Dedifferentiated amniotic fluid mesenchymal stem cell (primary cell): Measurements from ENCODE around the gene PDZD2.

Source experiments
- DNase-seq: peaks from one replicate; pipeline ENCODE4 v3.0.0-alpha.2; 2016; ENCODE audit errors: extremely low spot score

Gene PDZD2

DNA sequence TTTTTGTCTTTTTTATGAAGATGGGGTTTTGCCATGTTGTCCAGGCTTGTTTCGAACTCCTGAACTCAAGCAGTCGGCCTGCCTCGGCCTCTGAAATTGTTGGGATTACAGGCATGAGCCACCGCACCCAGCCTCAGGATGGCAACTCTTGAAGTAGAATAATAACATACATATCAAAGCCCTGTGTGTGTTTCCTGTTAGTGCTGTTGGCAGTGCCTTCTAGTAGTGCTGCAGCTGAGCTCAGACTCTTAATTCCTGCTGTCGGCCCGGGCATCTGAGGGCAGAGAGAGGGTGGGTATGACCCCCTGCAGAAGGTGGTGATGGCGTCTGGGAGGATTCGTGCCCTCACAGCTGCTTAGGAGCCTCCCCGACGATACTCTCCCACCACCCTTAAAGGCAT lies 227.2 kb downstream of the PDZD2 start:
- DNase-seq: no peak

DNA sequence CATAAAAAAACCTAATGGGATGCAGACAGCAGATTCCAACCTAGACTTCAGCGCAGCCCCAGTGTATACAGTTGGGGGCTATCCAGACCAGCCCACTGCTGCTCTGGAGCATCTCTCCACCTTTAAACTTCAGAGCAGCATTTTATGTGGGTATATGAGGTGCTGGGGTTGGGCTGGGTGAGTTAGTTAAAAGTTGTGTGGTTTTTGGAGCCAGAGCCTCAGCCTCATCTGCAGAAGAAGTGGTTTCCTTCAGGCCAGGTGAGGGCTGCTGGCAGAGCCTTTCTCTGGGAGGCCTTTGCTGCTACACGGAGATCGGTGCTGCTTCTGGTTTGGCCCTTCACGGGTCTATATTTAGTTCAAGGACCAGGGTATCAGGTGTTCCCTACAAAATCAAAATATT lies 228.3 kb downstream of the PDZD2 start:
- DNase-seq: no peak

DNA sequence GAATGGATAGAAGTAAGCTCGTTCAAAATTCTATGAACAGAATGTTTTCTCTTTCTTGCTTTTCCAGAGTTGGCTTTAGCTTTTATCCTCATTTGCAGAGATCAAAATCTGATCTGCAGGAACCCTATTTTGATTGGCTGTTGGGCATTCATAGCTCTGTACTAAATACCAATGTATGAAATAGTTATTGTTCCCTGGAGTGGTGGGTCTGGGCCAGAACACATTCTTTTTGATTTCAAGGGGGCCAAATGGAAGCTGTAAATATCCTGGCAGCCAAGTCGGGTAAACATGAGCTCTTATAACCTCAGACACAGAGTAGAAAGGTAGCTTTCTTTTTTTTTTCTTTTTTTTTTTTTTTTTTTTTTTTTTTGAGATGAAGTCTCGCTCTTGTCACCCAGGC lies 241.5 kb downstream of the PDZD2 start:
- DNase-seq: no peak

DNA sequence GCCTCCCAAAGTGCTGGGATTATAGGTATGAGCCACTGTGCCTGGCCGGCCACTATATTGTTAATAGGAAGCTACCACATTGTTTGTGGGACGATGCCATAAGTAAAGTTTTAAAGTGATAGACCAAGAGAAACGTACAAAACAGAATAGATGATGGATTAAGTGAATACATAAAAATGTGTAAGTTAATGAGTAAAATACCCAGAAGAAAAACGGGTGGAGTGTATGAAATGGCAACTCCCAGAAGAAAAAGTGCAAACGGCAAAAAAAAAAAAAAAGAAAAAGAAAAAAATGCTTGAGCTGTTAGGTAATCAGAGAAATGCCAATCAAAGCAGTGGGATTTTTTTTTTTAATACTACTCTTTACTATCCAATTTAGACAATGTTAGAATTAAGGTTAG lies 246.0 kb downstream of the PDZD2 start:
- no peak for DNase-seq

DNA sequence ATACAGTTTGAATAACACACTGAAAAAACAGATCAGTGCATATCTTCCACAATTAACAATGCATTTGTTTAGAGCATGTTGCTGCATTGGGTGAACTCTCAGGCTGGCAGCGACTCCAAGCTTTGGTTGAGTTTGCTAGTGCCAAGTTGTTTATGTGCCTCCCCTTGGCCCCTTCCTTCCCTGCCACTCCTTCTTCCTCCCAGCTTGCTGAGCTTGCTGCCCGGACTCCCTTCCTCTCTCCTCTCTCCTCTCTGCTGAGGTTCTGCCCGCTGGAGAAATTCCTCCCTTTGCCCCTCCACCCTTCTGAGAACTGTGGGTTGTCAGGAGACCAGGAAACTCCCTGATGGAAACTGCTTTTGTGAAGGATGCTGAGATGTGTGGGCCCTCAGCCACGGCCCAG lies 247.3 kb downstream of the PDZD2 start:
- DNase-seq: no peak

DNA sequence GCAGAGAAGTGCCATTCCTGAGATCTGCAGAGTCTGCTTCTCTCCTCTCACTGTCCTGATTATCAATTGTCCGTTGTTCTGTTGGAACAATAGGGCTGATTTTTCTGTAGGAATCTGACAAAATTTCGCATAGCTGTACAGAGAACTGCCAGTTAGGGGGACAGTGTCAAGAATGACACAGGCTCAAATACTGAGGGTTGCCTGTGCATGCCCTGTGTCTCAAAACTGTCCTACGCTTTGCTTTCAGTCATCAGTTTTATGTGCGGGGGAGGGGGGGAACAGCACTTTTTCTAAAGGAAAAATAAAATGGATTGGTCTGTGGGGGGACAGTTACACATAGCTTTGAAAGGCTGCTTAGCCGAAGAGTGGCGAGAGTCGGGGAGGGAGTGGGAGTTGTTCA lies 248.6 kb downstream of the PDZD2 start:
- no peak for DNase-seq

DNA sequence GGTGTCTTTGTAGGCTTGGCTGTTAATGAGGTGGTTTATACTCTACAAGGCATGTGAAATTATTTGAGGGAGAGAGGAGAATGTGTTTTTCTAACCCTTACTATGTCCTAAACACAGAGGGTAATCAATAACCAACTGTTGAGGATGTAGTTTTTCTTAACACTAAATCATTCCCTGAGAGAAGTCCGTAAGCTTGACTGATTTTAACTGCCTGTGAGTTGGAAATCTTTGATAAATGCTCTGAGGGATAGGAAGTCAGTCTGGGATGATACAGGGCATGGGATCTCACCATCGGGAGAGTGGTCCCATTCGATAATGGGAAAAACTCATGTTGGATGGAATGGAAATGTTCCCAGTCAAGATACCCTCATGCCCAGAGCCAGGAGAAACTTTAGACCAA lies 249.6 kb downstream of the PDZD2 start:
- DNase-seq: no peak

DNA sequence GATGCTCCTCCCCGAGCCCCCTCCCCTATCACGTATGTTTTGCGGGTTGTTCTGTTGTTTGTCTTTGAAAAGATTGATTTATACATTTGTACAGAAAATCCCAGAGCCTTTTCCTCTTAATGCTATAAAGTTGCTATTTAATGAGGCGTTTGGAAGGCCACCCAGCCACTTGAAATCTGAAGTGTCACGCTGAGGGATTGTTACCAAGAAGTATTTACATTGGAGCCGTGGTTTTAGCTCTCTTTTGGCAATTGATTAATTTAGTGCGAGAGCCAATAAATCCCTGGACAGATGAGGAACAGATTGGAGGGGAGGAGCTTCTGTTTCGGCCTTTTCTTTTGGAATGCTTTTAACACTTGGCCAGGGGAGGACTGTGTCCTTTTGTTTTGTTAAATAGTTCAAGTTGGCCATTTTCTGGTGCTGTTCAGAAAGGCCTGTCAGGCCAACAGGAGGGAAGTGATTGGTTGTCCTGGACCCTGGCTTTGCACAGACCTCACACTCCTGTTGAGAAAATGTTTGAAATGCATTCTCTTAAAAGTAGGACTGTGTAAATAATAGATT lies 250.2 kb downstream of the PDZD2 start:
- DNase-seq: no peak

DNA sequence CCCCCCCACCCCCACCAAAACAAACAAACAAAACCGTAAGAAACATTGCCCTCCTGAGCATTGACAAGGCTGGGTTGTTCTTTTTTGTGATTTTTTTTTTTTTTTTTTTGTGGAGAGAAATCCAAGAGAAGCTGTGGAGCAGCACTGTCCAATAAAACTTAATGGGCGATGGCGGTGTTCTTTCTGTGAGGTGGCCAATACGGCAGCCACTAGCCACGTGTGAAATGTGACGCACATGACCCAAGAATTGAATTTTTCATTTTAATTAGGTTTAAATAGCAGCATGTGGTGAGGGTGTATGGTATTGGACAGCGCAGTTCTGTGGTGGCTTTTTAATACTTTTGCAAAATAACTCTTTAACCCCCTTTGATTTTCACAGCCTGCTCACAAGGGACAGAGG lies 251.1 kb downstream of the PDZD2 start:
- no peak for DNase-seq

DNA sequence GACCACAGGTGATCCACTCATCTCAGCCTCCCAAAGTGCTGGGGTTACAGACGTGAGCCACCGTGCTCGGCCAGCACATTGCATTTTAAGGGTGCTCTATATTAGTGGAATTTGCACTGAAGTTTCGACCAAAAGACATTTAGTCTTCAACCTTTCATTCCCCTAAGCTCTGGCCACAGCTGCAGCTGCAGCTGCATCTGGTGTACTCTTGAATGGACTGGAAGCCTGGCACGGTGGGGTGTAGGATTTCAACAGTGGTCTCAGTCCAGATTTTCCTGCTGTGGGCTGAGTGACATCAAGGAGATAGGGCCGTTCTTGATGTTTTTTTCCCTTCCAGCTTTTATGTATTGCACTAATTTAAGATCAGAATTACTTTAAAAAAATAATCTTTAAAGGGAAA lies 255.2 kb downstream of the PDZD2 start:
- DNase-seq: no peak

DNA sequence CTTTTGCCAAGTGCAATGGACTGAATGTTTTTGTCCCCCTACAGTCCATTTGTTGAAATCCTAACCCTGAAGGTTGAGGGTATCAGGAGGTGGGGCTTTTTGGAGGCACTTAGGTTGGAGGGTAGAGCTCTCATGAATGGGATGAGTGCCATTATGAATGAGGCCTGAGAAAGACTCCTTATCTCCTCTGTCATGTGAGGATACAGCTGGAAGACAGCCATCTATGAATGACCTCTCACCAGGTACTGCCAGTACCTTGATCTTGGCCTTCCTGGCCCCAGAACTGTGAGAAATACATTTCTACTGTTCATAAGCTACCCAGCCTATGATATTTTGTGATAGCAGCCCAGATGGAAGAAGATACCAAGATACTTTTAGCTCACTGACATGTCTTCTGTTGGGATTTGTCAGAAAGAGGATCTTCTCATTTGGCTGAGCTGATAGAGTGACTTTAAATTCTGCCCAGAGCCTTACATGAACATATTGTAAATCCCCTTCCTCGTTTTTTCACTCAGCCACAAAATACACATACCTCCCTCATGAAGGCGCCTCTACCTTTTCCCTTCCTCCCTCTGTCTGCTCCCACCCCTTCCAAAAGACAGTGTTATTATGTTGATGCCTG lies 256.4 kb downstream of the PDZD2 start:
- DNase-seq: no peak

DNA sequence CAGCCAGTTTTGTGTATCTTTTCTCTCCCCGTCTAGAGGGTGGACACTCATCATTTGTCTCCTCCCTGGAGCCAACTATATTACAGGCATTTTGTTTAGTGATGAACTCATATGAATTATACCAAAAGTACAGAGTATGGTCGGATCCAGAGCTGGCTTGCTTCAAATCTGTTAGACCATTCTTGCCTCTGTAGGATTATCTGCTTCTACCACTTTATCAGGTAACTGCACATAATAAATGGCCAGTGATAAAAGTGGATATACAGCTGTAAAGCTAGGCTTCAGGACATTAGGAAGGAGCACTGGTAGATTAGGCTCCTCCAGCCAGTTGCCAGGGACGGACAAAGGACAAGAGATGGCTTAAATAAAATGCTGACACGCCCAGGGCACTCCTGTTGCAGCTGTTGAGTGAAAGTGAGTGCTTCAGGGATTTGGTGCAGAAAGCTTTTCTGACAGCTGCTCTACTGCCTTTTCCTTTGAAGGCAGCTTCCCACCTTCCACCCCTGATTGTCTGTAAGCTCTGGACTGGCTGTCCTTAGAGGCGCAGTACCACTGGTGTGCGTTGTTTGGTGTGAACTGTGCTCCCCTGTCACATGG lies 259.2 kb downstream of the PDZD2 start:
- DNase-seq: no peak

DNA sequence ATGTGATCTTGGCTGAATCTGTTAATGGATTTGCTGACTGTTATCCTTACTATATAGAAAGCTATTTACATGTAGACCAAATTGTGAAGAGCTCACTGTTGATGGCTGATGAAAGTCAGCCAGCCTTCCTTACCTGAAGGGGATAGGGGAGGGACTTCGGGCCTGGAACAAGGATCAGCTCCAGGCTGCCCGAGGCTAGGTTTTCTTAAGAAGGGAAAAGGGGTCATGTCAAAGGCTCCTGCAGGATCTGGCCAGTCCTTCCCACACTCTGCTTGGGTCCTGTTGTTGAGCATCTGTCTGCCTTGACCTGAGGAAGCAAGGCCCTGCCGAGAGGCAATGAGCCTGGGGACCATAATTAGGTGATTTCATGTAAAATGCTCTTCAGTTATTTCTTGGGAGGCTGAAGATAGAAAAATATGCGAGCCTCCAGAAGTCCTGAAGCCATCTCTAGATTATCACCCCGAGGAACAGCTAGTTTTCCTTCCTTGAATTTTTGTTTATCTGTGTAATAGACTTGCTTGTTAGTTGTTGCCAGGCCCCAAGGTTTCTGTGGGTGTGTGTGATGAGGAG lies 261.4 kb downstream of the PDZD2 start:
- DNase-seq: no peak

DNA sequence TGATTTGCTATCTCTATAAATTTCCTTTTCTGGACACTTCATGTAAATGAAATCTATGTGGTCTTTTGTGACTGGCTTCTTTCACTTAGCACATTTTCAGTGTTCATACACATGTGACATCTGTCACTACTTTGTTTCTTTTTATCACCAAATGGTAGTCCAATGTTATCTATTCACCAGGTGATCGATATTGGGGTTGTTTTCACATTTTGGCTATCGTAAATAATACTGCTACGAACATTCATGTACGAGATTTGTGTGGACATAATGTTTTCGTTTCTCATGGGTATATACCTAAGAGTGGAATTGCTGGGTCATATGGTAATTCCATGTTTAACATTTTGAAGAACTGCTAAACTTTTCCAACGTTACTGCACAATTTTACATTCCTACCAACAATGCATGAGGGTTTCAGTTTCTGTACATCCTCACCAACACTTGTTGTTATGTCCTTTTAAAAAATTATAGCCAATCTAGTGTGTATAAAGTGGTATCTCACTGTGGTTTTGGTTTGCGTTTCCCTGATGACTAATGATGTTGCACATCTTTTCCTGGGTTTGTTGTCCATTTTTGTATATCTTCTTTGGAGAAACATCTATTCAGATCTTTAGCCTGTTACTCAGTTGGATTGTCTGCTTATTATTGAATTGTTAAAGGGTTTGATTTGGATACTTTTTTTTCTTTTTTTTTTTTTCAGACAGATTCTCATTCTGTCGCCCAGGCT lies 263.0 kb downstream of the PDZD2 start:
- DNase-seq: no peak

DNA sequence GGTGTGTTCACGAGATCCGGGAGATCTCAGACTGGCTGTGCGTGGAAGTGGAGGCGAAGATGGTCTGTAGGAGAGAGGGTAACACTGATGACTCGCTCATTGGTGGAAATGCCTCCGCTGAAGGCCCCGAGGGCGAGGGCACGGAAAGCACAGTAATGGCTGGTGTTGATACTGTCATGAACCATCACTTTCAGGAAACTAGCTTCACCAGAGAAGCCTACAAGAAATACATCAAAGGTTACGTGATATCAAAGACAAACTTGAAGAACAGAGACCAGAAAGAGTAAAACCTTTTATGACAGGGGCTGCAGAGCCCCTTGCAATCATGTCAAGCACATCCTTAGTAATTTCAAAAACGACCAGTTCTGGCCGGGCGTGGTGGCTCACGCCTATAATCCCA lies 269.5 kb downstream of the PDZD2 start:
- no peak for DNase-seq

DNA sequence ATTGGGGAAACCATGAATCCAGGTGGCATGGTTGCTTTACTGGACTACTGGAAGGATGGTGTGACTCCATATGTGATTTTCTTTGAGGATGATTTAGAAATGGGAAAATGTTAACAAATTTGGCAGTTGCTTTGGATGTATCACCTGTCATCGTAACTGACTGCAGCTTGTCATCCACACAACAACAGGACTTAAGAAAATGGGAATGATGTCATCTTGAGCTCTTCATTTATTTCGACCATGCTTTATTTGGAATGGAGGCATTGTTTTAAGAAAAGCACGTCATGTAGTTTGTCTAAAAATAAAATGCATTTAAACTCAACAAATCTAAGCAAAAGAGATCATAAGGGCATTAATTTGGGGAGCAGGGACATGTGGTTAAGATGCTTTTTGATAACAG lies 270.1 kb downstream of the PDZD2 start:
- DNase-seq: no peak

DNA sequence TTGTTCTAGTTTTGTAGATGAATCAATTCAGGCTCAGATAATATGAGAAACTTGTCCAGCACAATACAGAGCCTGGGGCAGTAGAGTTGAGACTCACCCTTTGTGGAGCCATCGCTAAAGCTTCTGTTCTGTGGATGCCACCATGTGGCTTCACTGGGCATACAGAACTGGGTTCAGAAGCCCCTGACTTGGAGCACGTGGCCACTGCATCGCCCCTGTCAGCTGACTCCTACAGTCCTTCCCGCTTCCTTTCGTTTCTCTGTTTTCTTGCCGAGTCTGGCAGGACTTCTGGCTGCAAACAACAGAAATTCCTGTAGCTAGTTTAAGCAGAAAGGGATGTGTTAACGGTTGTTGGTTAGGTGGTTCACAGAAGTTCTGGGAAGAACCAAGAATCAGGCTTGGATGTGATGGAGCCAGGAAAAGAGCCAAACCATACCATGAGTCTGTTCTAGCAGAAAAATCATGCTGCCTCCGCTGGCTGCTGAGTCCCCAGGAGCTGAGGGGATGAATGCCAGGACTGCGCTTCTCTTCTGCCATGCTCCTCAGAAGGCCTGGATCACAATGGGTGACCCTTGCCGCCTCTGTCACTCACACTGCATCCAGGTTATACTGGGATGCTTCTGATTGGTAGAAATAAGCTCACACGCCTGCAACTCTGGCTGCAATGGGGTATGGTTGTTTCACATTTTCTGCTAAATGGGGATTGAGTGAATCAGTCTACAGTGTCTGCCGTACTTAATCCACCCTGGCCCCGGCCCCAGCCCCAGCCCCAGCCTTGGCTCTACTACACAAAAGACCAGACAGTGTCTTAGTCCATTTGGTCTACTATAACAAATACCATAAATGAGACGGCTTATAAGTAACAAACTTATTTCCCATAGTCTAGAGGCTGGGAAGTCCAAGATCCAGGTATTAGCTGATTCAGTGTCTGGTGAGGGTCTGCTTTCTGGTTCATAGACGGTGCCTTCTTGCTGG lies 272.6 kb downstream of the PDZD2 start:
- no peak for DNase-seq

DNA sequence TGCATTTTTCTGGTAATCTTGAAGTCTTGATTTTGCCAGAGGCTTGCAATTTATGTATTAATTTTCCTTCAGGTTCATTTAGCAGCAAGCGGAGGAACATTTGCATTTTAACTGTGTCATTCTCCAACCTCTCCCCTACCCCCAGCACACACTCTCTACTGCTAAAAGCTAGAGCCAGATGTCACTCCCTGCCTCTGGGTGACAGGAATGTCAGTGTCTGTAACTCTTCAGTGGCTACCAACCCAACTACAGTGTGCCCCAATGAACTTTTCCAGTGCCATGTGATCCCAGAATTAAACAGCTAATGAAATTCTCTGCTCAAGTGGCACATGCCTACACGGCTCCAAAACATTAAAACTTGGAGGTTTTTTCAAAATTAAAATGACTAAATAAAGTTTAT lies 274.9 kb downstream of the PDZD2 start:
- DNase-seq: no peak

DNA sequence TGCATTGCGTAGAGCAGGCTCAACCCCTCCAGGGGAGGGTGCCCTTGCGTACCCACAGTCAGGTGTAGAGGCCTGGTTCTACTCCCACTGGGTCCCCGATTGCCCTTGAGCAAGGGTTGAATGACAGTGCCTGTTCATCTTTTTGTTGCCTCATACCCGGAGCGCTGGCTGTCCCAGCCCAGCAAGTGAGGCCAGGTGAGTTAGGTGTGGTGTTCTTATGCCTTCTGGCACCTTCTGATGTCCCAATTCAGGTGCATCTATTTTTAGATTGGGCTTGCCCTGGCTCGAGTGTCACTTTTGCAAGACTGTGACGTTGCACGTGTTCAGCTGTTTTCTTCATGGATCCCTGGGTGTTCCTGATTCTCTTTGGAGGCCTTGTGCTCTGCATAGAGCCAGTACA lies 277.4 kb downstream of the PDZD2 start:
- DNase-seq: no peak

DNA sequence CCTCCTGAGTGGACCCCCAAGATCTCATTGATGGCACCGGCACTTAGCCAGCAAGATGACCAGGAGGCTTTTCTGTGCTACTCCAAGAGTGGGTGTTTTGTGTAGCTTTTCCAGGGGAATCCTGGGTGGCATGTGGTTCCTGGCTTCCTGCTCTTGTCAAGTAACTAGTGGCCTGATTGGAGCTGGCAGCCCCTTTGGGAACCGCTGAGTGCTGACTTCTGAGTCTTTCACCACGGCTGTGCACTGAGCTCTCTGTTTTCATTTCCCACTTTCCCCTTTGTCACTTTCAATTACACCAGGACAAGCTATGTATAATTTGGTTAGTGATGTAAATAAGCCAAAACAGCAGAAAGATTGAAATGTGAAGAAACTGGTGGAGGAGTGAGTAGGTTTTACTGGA lies 279.8 kb downstream of the PDZD2 start:
- no peak for DNase-seq

DNA sequence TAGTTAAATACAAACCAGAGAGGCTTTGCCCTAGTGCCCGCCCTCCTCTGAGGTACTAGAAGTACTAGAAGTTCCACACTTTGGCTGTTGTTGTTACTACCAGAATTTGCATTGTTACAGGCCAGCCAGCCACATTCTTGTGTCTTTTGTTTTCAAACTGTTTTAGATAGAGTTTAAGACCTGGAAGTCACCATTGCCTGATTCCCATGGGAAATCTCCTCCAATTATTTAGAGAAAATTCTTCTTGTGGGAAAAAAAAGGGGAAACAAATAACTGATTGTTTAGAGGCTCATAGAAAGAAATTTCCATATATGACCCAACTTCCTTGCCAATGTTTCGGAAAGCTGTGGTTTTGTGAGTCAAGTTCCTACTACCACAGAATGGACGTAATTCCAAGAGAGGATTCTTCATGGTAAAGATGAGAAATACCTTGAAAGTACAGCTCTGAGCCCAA lies 282.9 kb downstream of the PDZD2 start:
- DNase-seq: no peak

DNA sequence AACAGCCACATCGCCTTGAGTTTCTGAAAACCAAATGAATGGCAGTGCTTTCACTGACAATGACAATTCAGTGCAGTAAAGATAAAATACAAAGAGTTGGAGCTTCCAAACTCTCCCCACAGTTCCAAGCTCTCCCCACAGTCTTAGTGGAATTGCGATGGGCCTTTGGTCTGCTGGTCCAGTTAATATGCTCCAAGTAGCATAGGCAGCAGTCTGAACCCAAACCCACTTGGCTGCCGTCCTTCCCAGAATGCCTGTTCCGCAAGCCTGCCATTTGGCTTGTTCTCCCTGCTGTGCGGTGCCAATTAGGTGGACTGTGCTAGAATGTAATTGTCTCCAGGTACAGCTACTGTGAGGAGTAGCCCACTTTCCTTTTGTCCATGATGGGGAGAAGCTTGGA lies 285.1 kb downstream of the PDZD2 start:
- no peak for DNase-seq
